Measurements from ENCODE around the gene PTH2R.

DNA sequence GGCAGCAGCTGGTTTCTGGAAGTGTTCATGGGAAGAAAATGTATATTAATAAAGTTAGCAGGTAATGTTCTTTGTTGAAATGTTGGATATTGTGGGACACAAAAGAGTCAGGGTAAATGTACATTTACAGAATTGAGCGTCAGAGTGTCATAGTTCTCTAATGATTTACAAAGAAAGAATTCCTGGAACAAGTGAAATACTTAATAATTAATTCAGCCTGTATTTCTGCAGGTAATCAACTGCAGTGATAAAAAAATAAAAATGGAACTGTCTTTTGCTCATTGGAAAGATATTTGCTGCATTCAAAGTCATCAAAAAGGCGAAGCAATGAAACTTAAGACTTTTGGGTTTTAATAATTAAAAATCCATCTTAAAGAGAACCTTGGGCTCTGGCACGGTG, 27.4 kb upstream of the PTH2R start:
- no peak for TF ChIP-seq NR3C1 (CRISPR knock-in tag; conservative IDR thresholded peaks at IDR 0.05; ENCODE audit: low read depth)
- TF ChIP-seq, protein P1, sequence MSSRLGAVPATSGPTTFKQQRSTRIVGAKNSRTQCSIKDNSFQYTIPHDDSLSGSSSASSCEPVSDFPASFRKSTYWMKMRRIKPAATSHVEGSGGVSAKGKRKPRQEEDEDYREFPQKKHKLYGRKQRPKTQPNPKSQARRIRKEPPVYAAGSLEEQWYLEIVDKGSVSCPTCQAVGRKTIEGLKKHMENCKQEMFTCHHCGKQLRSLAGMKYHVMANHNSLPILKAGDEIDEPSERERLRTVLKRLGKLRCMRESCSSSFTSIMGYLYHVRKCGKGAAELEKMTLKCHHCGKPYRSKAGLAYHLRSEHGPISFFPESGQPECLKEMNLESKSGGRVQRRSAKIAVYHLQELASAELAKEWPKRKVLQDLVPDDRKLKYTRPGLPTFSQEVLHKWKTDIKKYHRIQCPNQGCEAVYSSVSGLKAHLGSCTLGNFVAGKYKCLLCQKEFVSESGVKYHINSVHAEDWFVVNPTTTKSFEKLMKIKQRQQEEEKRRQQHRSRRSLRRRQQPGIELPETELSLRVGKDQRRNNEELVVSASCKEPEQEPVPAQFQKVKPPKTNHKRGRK (CRISPR knock-in tag; IDR thresholded peaks at IDR 0.05; ENCODE audit: borderline replicate concordance): no peak
- TF ChIP-seq, protein P2, sequence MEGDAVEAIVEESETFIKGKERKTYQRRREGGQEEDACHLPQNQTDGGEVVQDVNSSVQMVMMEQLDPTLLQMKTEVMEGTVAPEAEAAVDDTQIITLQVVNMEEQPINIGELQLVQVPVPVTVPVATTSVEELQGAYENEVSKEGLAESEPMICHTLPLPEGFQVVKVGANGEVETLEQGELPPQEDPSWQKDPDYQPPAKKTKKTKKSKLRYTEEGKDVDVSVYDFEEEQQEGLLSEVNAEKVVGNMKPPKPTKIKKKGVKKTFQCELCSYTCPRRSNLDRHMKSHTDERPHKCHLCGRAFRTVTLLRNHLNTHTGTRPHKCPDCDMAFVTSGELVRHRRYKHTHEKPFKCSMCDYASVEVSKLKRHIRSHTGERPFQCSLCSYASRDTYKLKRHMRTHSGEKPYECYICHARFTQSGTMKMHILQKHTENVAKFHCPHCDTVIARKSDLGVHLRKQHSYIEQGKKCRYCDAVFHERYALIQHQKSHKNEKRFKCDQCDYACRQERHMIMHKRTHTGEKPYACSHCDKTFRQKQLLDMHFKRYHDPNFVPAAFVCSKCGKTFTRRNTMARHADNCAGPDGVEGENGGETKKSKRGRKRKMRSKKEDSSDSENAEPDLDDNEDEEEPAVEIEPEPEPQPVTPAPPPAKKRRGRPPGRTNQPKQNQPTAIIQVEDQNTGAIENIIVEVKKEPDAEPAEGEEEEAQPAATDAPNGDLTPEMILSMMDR (IDR thresholded peaks at IDR 0.05): no peak
- TF ChIP-seq ZNF138 (CRISPR knock-in tag; conservative IDR thresholded peaks at IDR 0.05): no peak
